Stimulated activated naive B cell treated with anti-CD40 and anti-IgM and Interleukin-4, amounts not matched to agents 10 μg/mL and 1 μg/mL and 100 μg/mL, for 72 hours (primary cell): Measurements from ENCODE around the gene GAS7.
"Not testable (repeated sequence)": the region's sequence is repeated elsewhere in the genome, so short reads cannot be mapped to it uniquely, and the experiment has no call there.

Source experiments
- ATAC-seq, 2 donors: fragments of 150-1000 bp; cut with Tn5 transposase; replicated peaks; 2 replicates each; pipeline ENCODE4 v1.10.0; 2021; ENCODE audit warnings: moderate library complexity in 1 of 2
- DNase-seq: peaks from one replicate; pipeline ENCODE4 v3.0.0; 2021
- H3K27ac Mint-ChIP-seq: one replicate; pipeline ENCODE4 v1.8.0; 2022; ENCODE audit warnings: mild to moderate bottlenecking, mixed read lengths
- H3K27me3 Mint-ChIP-seq, 2 donors: one replicate each; pipeline ENCODE4 v1.8.0; 2022; ENCODE audit warnings: mixed read lengths in 2 of 2
- H3K36me3 Mint-ChIP-seq, 2 donors: one replicate each; pipeline ENCODE4 v1.8.0; 2022; ENCODE audit warnings: mixed read lengths in 2 of 2, mild to moderate bottlenecking in 1 of 2
- H3K4me1 Mint-ChIP-seq, 2 donors: one replicate each; pipeline ENCODE4 v1.8.0; 2022; ENCODE audit warnings: mixed read lengths in 2 of 2, mild to moderate bottlenecking in 1 of 2
- H3K4me3 Mint-ChIP-seq, 2 donors: one replicate each; pipeline ENCODE4 v1.8.0; 2022; ENCODE audit warnings: mild to moderate bottlenecking in 2 of 2, mixed read lengths in 2 of 2, moderate library complexity in 1 of 2
- H3K9me3 Mint-ChIP-seq, 2 donors: one replicate each; pipeline ENCODE4 v1.8.0; 2022; ENCODE audit warnings: mixed read lengths in 2 of 2, mild to moderate bottlenecking in 1 of 2

The GAS7 gene

GRCh38 chr17:9934331-9934730 is 264.1 kb downstream of the GAS7 start:
- Mint-ChIP-seq H3K36me3 (peaks cover 17 to 21% of the 10 kb centered on the region in 2 donors), H3K9me3 (peaks cover 0 to 2% of the 10 kb centered on the region in 2 donors), H3K4me3 (no peak overlapping the region), H3K27me3 (no peaks in the 10 kb centered on the region), H3K27ac (no peak overlapping the region), H3K4me1 (peaks cover 4 to 10% of the 10 kb centered on the region in 2 donors)
- DNase-seq (no peak), ATAC-seq (no peak)

- Mint-ChIP-seq H3K4me3 (no peak overlapping the region), H3K27ac (no peak overlapping the region), H3K9me3 (peaks cover 0 to 2% of the 10 kb centered on the region in 2 donors), H3K36me3 (peaks cover 9 to 15% of the 10 kb centered on the region in 2 donors), H3K4me1 (peaks cover 4 to 10% of the 10 kb centered on the region in 2 donors), H3K27me3 (no peaks in the 10 kb centered on the region)
- no peak for ATAC-seq
- no peak for DNase-seq
These were observed 265.9 kb downstream of the GAS7 start for GRCh38 chr17:9932491-9932890.

GRCh38 chr17:9931144-9931741 is 267.2 kb downstream of the GAS7 start:
- Mint-ChIP-seq H3K4me3 (no peak overlapping the region), H3K27me3 (no peaks in the 10 kb centered on the region), H3K27ac (no peak overlapping the region), H3K36me3 (peaks cover 3 to 10% of the 10 kb centered on the region in 2 donors), H3K9me3 (no peaks in the 10 kb centered on the region), H3K4me1 (peaks cover 3 to 8% of the 10 kb centered on the region in 2 donors)
- DNase-seq (no peak), ATAC-seq (no peak)

GRCh38 chr17:9929871-9930270 is 268.5 kb downstream of the GAS7 start:
- ATAC-seq: no peak
- no peaks in the 10 kb centered on the region for H3K27me3 Mint-ChIP-seq
- no peak for DNase-seq
- H3K27ac Mint-ChIP-seq: no peak overlapping the region
- H3K4me1 Mint-ChIP-seq: peaks cover 4 to 10% of the 10 kb centered on the region in 2 donors
- H3K36me3 Mint-ChIP-seq: peaks cover 4 to 13% of the 10 kb centered on the region in 2 donors
- no peaks in the 10 kb centered on the region for H3K9me3 Mint-ChIP-seq
- H3K4me3 Mint-ChIP-seq: no peak overlapping the region

GRCh38 chr17:9928601-9929333 is 269.6 kb downstream of the GAS7 start:
- Mint-ChIP-seq H3K4me1 (peaks cover 6 to 15% of the 10 kb centered on the region in 2 donors), H3K27ac (no peak overlapping the region), H3K27me3 (no peaks in the 10 kb centered on the region), H3K36me3 (peaks cover 7 to 14% of the 10 kb centered on the region in 2 donors), H3K9me3 (no peaks in the 10 kb centered on the region), H3K4me3 (no peak overlapping the region)
- ATAC-seq: no peak
- DNase-seq: no peak

- Mint-ChIP-seq H3K4me1 (peaks cover 6 to 15% of the 10 kb centered on the region in 2 donors), H3K9me3 (no peaks in the 10 kb centered on the region), H3K36me3 (peaks cover 4 to 19% of the 10 kb centered on the region in 2 donors), H3K4me3 (no peak overlapping the region), H3K27ac (no peak overlapping the region), H3K27me3 (no peaks in the 10 kb centered on the region)
- ATAC-seq (no peak), DNase-seq (no peak)
These were observed 272.1 kb downstream of the GAS7 start for GRCh38 chr17:9926150-9926804.

- Mint-ChIP-seq H3K4me1 (peaks cover 6 to 15% of the 10 kb centered on the region in 2 donors), H3K36me3 (peaks cover 4 to 19% of the 10 kb centered on the region in 2 donors), H3K27me3 (no peaks in the 10 kb centered on the region), H3K9me3 (no peaks in the 10 kb centered on the region), H3K27ac (no peak overlapping the region), H3K4me3 (no peak overlapping the region)
- DNase-seq (no peak), ATAC-seq (no peak)
These were observed 272.9 kb downstream of the GAS7 start for GRCh38 chr17:9925457-9925856.

- no peaks in the 10 kb centered on the region for H3K27me3 Mint-ChIP-seq
- DNase-seq: peak; percentile 11
- H3K36me3 Mint-ChIP-seq: peaks cover 8 to 19% of the 10 kb centered on the region in 2 donors
- no peaks in the 10 kb centered on the region for H3K9me3 Mint-ChIP-seq
- H3K27ac Mint-ChIP-seq: no peak overlapping the region
- peaks cover 6 to 15% of the 10 kb centered on the region in 2 donors for H3K4me1 Mint-ChIP-seq
- peak; percentile 69 to 81 for ATAC-seq
- no peak overlapping the region for H3K4me3 Mint-ChIP-seq
These were observed 273.6 kb downstream of the GAS7 start for GRCh38 chr17:9924735-9925191.

GRCh38 chr17:9922012-9922848 is 276.2 kb downstream of the GAS7 start:
- ATAC-seq (no peak), DNase-seq (no peak)
- Mint-ChIP-seq H3K36me3 (peaks cover 16 to 26% of the 10 kb centered on the region in 2 donors), H3K4me1 (peaks cover 6 to 15% of the 10 kb centered on the region in 2 donors), H3K4me3 (no peak overlapping the region), H3K27me3 (no peaks in the 10 kb centered on the region), H3K27ac (no peak overlapping the region), H3K9me3 (no peaks in the 10 kb centered on the region)

GRCh38 chr17:9921216-9921615 is 277.2 kb downstream of the GAS7 start:
- Mint-ChIP-seq H3K36me3 (peaks cover 25 to 31% of the 10 kb centered on the region in 2 donors), H3K4me1 (peaks cover 6 to 15% of the 10 kb centered on the region in 2 donors)
- not testable (repeated sequence) for DNase-seq, H3K9me3 Mint-ChIP-seq, H3K27ac Mint-ChIP-seq, H3K4me3 Mint-ChIP-seq, H3K27me3 Mint-ChIP-seq, ATAC-seq

- H3K9me3 Mint-ChIP-seq: no peaks in the 10 kb centered on the region
- no peak overlapping the region for H3K4me3 Mint-ChIP-seq
- H3K36me3 Mint-ChIP-seq: peaks cover 30 to 34% of the 10 kb centered on the region in 2 donors
- H3K27ac Mint-ChIP-seq: no peak overlapping the region
- no peak for DNase-seq
- H3K27me3 Mint-ChIP-seq: no peaks in the 10 kb centered on the region
- H3K4me1 Mint-ChIP-seq: no peaks in the 10 kb centered on the region
- no peak for ATAC-seq
These were observed 279.5 kb downstream of the GAS7 start for GRCh38 chr17:9918804-9919352.

- Mint-ChIP-seq H3K36me3 (peaks cover 30 to 34% of the 10 kb centered on the region in 2 donors), H3K4me3 (no peak overlapping the region), H3K27me3 (no peaks in the 10 kb centered on the region), H3K27ac (no peak overlapping the region), H3K4me1 (no peaks in the 10 kb centered on the region), H3K9me3 (no peaks in the 10 kb centered on the region)
- no peak for ATAC-seq
- DNase-seq: no peak
These were observed 280.1 kb downstream of the GAS7 start for GRCh38 chr17:9918352-9918751.

- peaks cover 30 to 32% of the 10 kb centered on the region in 2 donors for H3K36me3 Mint-ChIP-seq
These were observed 280.6 kb downstream of the GAS7 start for GRCh38 chr17:9917801-9918200.

GRCh38 chr17:9917131-9917530 is 281.3 kb downstream of the GAS7 start:
- H3K36me3 Mint-ChIP-seq: peaks cover 29 to 30% of the 10 kb centered on the region in 2 donors
- ATAC-seq (no peak), DNase-seq (no peak)
- no peak overlapping the region for H3K4me3 Mint-ChIP-seq
- no peaks in the 10 kb centered on the region for H3K9me3 Mint-ChIP-seq
- H3K27me3 Mint-ChIP-seq: no peaks in the 10 kb centered on the region
- no peaks in the 10 kb centered on the region for H3K4me1 Mint-ChIP-seq
- H3K27ac Mint-ChIP-seq: no peak overlapping the region

More at GRCh38 chr17:9917801-9918200, 280.6 kb downstream of the GAS7 start:
- DNase-seq (no peak), ATAC-seq (no peak)
- Mint-ChIP-seq H3K27me3 (no peaks in the 10 kb centered on the region), H3K4me1 (no peaks in the 10 kb centered on the region), H3K9me3 (no peaks in the 10 kb centered on the region), H3K27ac (no peak overlapping the region), H3K4me3 (no peak overlapping the region)
